ENCODE results near the gene DKKL1.

The DKKL1 gene

DNA sequence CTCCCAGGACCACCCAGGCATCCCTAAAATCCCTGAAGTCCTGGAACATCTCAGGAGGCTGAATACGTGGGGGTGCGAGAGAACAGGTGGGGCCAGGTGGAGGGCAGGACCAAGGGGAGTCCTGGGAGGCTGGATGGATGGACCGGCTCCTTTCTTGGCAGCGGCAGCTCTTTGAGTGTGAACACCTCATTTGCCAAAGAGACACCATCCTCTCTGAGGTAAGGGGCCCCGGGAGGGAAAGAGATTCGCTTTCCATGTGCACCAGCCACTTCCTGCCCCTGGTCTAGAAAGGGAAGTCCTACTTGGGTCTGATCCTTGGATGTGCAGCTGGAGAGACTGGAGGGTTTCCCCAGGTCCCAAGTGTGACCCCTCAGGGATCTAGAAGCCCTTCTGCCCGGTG lies 43.4 kb downstream of the DKKL1 start:
- no peak for TF ChIP-seq SUZ12 (IDR thresholded peaks at IDR 0.05; ENCODE audit: extremely low read depth, insufficient read depth, insufficient read length)
- Histone ChIP-seq H3K9ac (ENCODE audit: insufficient read length, low read depth) (no peak overlapping the region), H3K27me3 (ENCODE audit: insufficient read depth, insufficient read length) (no peaks in the 10 kb centered on the region), H3K4me3 (ENCODE audit: insufficient read length, low read depth) (no peak overlapping the region), H3K4me1 (ENCODE audit: insufficient read depth, insufficient read length) (peaks cover 15% of the 10 kb centered on the region), H3K36me3 (ENCODE audit: insufficient read depth, insufficient read length, low read length) (no peaks in the 10 kb centered on the region), H3K9me3 (ENCODE audit: insufficient read depth, low read length) (no peaks in the 10 kb centered on the region)
- DNase-seq (ENCODE audit: low read depth, low spot score): no peak

DNA sequence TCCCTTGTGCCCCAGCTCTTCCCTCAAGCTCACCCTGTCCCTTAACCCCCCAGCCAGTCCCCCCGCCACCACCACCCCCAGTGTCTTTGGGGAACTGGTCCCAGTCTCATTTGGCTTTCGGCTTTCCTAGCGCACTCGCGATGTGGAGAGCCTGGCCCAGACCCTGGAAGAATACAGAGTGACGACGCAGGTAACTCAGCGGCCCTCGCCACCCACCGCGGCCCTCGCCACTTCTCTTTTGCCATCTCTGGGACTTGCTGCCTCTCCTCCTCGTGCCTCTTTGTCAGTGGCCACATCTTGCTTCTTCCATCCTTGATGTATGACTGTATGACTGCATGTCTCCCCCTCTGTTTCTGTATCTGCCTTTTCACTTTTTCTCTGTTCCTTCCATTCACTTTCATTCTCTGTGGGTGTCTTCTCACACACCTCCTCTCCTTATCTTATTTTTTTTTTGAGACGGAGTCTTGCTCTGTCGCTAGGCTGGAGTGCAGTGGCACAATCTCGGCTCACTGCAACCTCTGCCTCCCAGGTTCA lies 43.9 kb downstream of the DKKL1 start:
- TF ChIP-seq YY1 (IDR thresholded peaks at IDR 0.05; ENCODE audit: insufficient read depth, insufficient read length): no peak
- Histone ChIP-seq H3K4me3 (ENCODE audit: insufficient read length, low read depth) (no peak overlapping the region), H3K9ac (ENCODE audit: insufficient read length, low read depth) (no peak overlapping the region), H3K36me3 (ENCODE audit: insufficient read depth, insufficient read length, low read length) (no peaks in the 10 kb centered on the region), H3K4me1 (ENCODE audit: insufficient read depth, insufficient read length) (peaks cover 15% of the 10 kb centered on the region), H3K27me3 (ENCODE audit: insufficient read depth, insufficient read length) (no peaks in the 10 kb centered on the region), H3K9me3 (ENCODE audit: insufficient read depth, low read length) (no peaks in the 10 kb centered on the region)
- no peak for DNase-seq (ENCODE audit: low read depth, low spot score)

- H3K36me3 ChIP-seq (ENCODE audit: insufficient read depth, insufficient read length, low read length): no peaks in the 10 kb centered on the region
- H3K4me3 ChIP-seq (ENCODE audit: insufficient read length, low read depth): no peak overlapping the region
- H3K9me3 ChIP-seq (ENCODE audit: insufficient read depth, low read length): no peaks in the 10 kb centered on the region
- no peak for DNase-seq (ENCODE audit: low read depth, low spot score)
- no peak overlapping the region for H3K9ac ChIP-seq (ENCODE audit: insufficient read length, low read depth)
- TF ChIP-seq SUZ12 (IDR thresholded peaks at IDR 0.05; ENCODE audit: extremely low read depth, insufficient read depth, insufficient read length): no peak
- TF ChIP-seq ZNF274 (IDR thresholded peaks at IDR 0.05; ENCODE audit: low read depth, low read length): no peak
- TF ChIP-seq YY1 (IDR thresholded peaks at IDR 0.05; ENCODE audit: insufficient read depth, insufficient read length): no peak
- H3K4me1 ChIP-seq (ENCODE audit: insufficient read depth, insufficient read length): peaks cover 20% of the 10 kb centered on the region
- no peaks in the 10 kb centered on the region for H3K27me3 ChIP-seq (ENCODE audit: insufficient read depth, insufficient read length)
Measured at GRCh38 chr19:49408816-49409440, 45.3 kb downstream of the DKKL1 start.

GRCh38 chr19:49409441-49410029 lies 45.9 kb downstream of the DKKL1 start:
- no peak for TF ChIP-seq ZNF274 (IDR thresholded peaks at IDR 0.05; ENCODE audit: low read depth, low read length)
- no peak for TF ChIP-seq YY1 (IDR thresholded peaks at IDR 0.05; ENCODE audit: insufficient read depth, insufficient read length)
- TF ChIP-seq SUZ12 (IDR thresholded peaks at IDR 0.05; ENCODE audit: extremely low read depth, insufficient read depth, insufficient read length): no peak
- no peak overlapping the region for H3K4me3 ChIP-seq (ENCODE audit: insufficient read length, low read depth)
- DNase-seq (ENCODE audit: low read depth, low spot score): no peak
- H3K27me3 ChIP-seq (ENCODE audit: insufficient read depth, insufficient read length): no peaks in the 10 kb centered on the region
- H3K9me3 ChIP-seq (ENCODE audit: insufficient read depth, low read length): no peaks in the 10 kb centered on the region
- peaks cover 15% of the 10 kb centered on the region for H3K4me1 ChIP-seq (ENCODE audit: insufficient read depth, insufficient read length)
- no peak overlapping the region for H3K9ac ChIP-seq (ENCODE audit: insufficient read length, low read depth)
- H3K36me3 ChIP-seq (ENCODE audit: insufficient read depth, insufficient read length, low read length): no peaks in the 10 kb centered on the region

- no peak overlapping the region for H3K9ac ChIP-seq (ENCODE audit: insufficient read length, low read depth)
- H3K4me1 ChIP-seq (ENCODE audit: insufficient read depth, insufficient read length): peaks cover 21% of the 10 kb centered on the region
- no peaks in the 10 kb centered on the region for H3K27me3 ChIP-seq (ENCODE audit: insufficient read depth, insufficient read length)
Measured at GRCh38 chr19:49411681-49412326, 48.1 kb downstream of the DKKL1 start.

DNA sequence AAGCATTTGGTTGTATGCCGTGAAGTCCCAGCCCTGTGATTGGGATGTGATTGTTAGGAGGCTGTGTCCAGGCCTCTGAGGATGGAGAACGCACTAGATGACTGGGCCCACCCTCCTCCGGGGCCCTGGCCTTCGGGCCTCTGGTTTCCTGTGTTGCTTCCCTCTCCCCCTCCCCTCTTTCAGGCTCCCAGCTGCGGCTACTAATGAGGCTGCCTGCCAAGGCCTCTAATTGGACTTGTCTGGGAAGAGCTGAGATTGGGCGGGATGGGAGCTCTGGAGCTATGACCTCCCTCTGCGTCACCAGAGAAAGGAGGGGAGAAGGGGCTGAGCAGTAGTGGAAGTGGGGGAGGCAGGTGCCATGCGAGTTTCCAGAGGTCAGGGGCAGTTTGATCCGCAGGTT lies 49.7 kb downstream of the DKKL1 start:
- H3K36me3 ChIP-seq (ENCODE audit: insufficient read depth, insufficient read length, low read length): no peaks in the 10 kb centered on the region
- no peak overlapping the region for H3K4me3 ChIP-seq (ENCODE audit: insufficient read length, low read depth)
- DNase-seq (ENCODE audit: low read depth, low spot score): no peak
- no peaks in the 10 kb centered on the region for H3K27me3 ChIP-seq (ENCODE audit: insufficient read depth, insufficient read length)
- no peak overlapping the region for H3K9ac ChIP-seq (ENCODE audit: insufficient read length, low read depth)
- peaks cover 25% of the 10 kb centered on the region for H3K4me1 ChIP-seq (ENCODE audit: insufficient read depth, insufficient read length)
- no peaks in the 10 kb centered on the region for H3K9me3 ChIP-seq (ENCODE audit: insufficient read depth, low read length)
- TF ChIP-seq ZNF274 (IDR thresholded peaks at IDR 0.05; ENCODE audit: low read depth, low read length) (no peak), SUZ12 (IDR thresholded peaks at IDR 0.05; ENCODE audit: extremely low read depth, insufficient read depth, insufficient read length) (no peak), YY1 (IDR thresholded peaks at IDR 0.05; ENCODE audit: insufficient read depth, insufficient read length) (no peak)

More at GRCh38 chr19:49411681-49412326, 48.1 kb downstream of the DKKL1 start:
- H3K36me3 ChIP-seq (ENCODE audit: insufficient read depth, insufficient read length, low read length): no peaks in the 10 kb centered on the region
- no peak for DNase-seq (ENCODE audit: low read depth, low spot score)
- TF ChIP-seq SUZ12 (IDR thresholded peaks at IDR 0.05; ENCODE audit: extremely low read depth, insufficient read depth, insufficient read length): no peak
- no peak for TF ChIP-seq YY1 (IDR thresholded peaks at IDR 0.05; ENCODE audit: insufficient read depth, insufficient read length)
- TF ChIP-seq ZNF274 (IDR thresholded peaks at IDR 0.05; ENCODE audit: low read depth, low read length): no peak
- no peaks in the 10 kb centered on the region for H3K9me3 ChIP-seq (ENCODE audit: insufficient read depth, low read length)
- no peak overlapping the region for H3K4me3 ChIP-seq (ENCODE audit: insufficient read length, low read depth)

GRCh38 chr19:49414256-49414655 lies 50.6 kb downstream of the DKKL1 start:
- H3K27me3 ChIP-seq (ENCODE audit: insufficient read depth, insufficient read length): no peaks in the 10 kb centered on the region
- DNase-seq (ENCODE audit: low read depth, low spot score): no peak
- no peaks in the 10 kb centered on the region for H3K9me3 ChIP-seq (ENCODE audit: insufficient read depth, low read length)
- TF ChIP-seq ZNF274 (IDR thresholded peaks at IDR 0.05; ENCODE audit: low read depth, low read length): no peak
- TF ChIP-seq SUZ12 (IDR thresholded peaks at IDR 0.05; ENCODE audit: extremely low read depth, insufficient read depth, insufficient read length): no peak
- no peak for TF ChIP-seq YY1 (IDR thresholded peaks at IDR 0.05; ENCODE audit: insufficient read depth, insufficient read length)
- no peak overlapping the region for H3K4me3 ChIP-seq (ENCODE audit: insufficient read length, low read depth)
- peaks cover 21% of the 10 kb centered on the region for H3K4me1 ChIP-seq (ENCODE audit: insufficient read depth, insufficient read length)
- H3K9ac ChIP-seq (ENCODE audit: insufficient read length, low read depth): no peak overlapping the region
- H3K36me3 ChIP-seq (ENCODE audit: insufficient read depth, insufficient read length, low read length): no peaks in the 10 kb centered on the region
